H9 (cell line): ENCODE data around the gene CCDC85A. TPM values are rescaled to one million over a fixed set of nuclear protein-coding genes. Genes with fewer than 3 reads are reported as not detected.

Experiments used
- DNase-seq: peaks from one replicate; pipeline ENCODE4 v3.0.0-alpha.2; 2017
- H2AFZ ChIP-seq: one replicate; pipeline ENCODE4 v1.6.1; 2013; ENCODE audit warnings: mild to moderate bottlenecking, low read length, control low read depth, moderate library complexity
- H2AK5ac ChIP-seq: 2 replicates; pipeline ENCODE4 v1.6.1; 2013; ENCODE audit warnings: low read length, control low read depth, mixed read lengths; ENCODE audit not compliant: insufficient read length
- H2BK120ac ChIP-seq: one replicate; pipeline ENCODE4 v1.6.1; 2013; ENCODE audit warnings: low read depth, mild to moderate bottlenecking, low read length, control low read depth, inconsistent platforms; ENCODE audit not compliant: poor library complexity, severe bottlenecking
- H2BK12ac ChIP-seq: 2 replicates; pipeline ENCODE4 v1.6.1; 2013; ENCODE audit warnings: low read length, control low read depth, mixed read lengths, low read depth; ENCODE audit not compliant: insufficient read length
- H2BK15ac ChIP-seq: 2 replicates; pipeline ENCODE4 v1.6.1; 2013; ENCODE audit warnings: low read depth, low read length, control low read depth
- H2BK20ac ChIP-seq: one replicate; pipeline ENCODE4 v1.6.1; 2013; ENCODE audit warnings: low read depth, mild to moderate bottlenecking, low read length, control low read depth, inconsistent platforms; ENCODE audit not compliant: poor library complexity, severe bottlenecking
- H2BK5ac ChIP-seq: 2 replicates; pipeline ENCODE4 v1.6.1; 2013; ENCODE audit warnings: low read length, control low read depth, mixed read lengths; ENCODE audit not compliant: insufficient read length
- H3K14ac ChIP-seq: 2 replicates; pipeline ENCODE4 v1.6.1; 2013; ENCODE audit warnings: low read length, control low read depth; ENCODE audit not compliant: insufficient read depth
- H3K18ac ChIP-seq: 2 replicates; pipeline ENCODE4 v1.6.1; 2013; ENCODE audit warnings: low read depth, mild to moderate bottlenecking, mixed read lengths, low read length, control low read depth; ENCODE audit not compliant: insufficient read length
- H3K23ac ChIP-seq: 2 replicates; pipeline ENCODE4 v1.6.1; 2013; ENCODE audit warnings: low read length, control low read depth, mixed read lengths, low read depth; ENCODE audit not compliant: insufficient read length
- H3K23me2 ChIP-seq: 2 replicates; pipeline ENCODE4 v1.6.1; 2013; ENCODE audit warnings: low read depth, mild to moderate bottlenecking, mixed read lengths, low read length, control low read depth; ENCODE audit not compliant: insufficient read length, poor library complexity, severe bottlenecking
- H3K27ac ChIP-seq: 2 replicates; pipeline ENCODE4 v1.5.1; 2013; ENCODE audit warnings: low read length, control low read depth, mixed read lengths, low read depth; ENCODE audit not compliant: insufficient read length
- H3K27me3 ChIP-seq: 2 replicates; pipeline ENCODE4 v1.6.1; 2013; ENCODE audit warnings: low read length, control low read depth, inconsistent platforms; ENCODE audit not compliant: insufficient read depth
- H3K4ac ChIP-seq: 2 replicates; pipeline ENCODE4 v1.6.1; 2013; ENCODE audit warnings: low read depth, mild to moderate bottlenecking, control low read depth, inconsistent platforms, low read length, moderate library complexity
- H3K4me1 ChIP-seq: 2 replicates; pipeline ENCODE4 v1.6.1; 2013; ENCODE audit warnings: low read length, control low read depth, inconsistent platforms; ENCODE audit not compliant: insufficient read depth
- H3K4me2 ChIP-seq: 2 replicates; pipeline ENCODE4 v1.6.1; 2013; ENCODE audit warnings: low read length, control low read depth, mixed read lengths; ENCODE audit not compliant: insufficient read length, insufficient read depth
- H3K56ac ChIP-seq: 2 replicates; pipeline ENCODE4 v1.6.1; 2013; ENCODE audit warnings: low read depth, mild to moderate bottlenecking, mixed read lengths, low read length, control low read depth; ENCODE audit not compliant: insufficient read length
- H3K79me1 ChIP-seq: 2 replicates; pipeline ENCODE4 v1.6.1; 2013; ENCODE audit warnings: low read depth, mild to moderate bottlenecking, moderate library complexity, low read length, control low read depth, inconsistent platforms; ENCODE audit not compliant: insufficient read depth, poor library complexity, severe bottlenecking
- H3K79me2 ChIP-seq: 2 replicates; pipeline ENCODE4 v1.6.1; 2013; ENCODE audit warnings: low read length, control low read depth, inconsistent platforms; ENCODE audit not compliant: insufficient read depth
- H3K9ac ChIP-seq: 2 replicates; pipeline ENCODE4 v1.6.1; 2013; ENCODE audit warnings: low read length, control low read depth, mixed read lengths; ENCODE audit not compliant: insufficient read length; ENCODE audit errors: extremely low read depth
- H3K9me3 ChIP-seq: one replicate; pipeline ENCODE4 v1.6.1; 2013; ENCODE audit warnings: low read depth, low read length, inconsistent platforms; ENCODE audit not compliant: control insufficient read depth
- H3T11ph ChIP-seq: one replicate; pipeline ENCODE4 v1.6.1; 2013; ENCODE audit warnings: mild to moderate bottlenecking, low read length, control low read depth, inconsistent platforms
- H4K20me1 ChIP-seq: one replicate; pipeline ENCODE4 v1.6.1; 2013; ENCODE audit not compliant: control insufficient read depth, insufficient read length, insufficient read depth
- H4K5ac ChIP-seq: 2 replicates; pipeline ENCODE4 v1.6.1; 2013; ENCODE audit warnings: low read depth, mild to moderate bottlenecking, mixed read lengths, low read length, control low read depth; ENCODE audit not compliant: insufficient read length
- H4K8ac ChIP-seq: replicated peaks from 2 replicates; pipeline ENCODE4 v1.6.1; 2013; ENCODE audit warnings: low read length, control low read depth, mixed read lengths, low read depth; ENCODE audit not compliant: insufficient read length
- H4K91ac ChIP-seq: 2 replicates; pipeline ENCODE4 v1.6.1; 2013; ENCODE audit warnings: low read depth, mild to moderate bottlenecking, moderate library complexity, mixed read lengths, low read length, control low read depth; ENCODE audit not compliant: insufficient read length
- H3K27ac Mint-ChIP-seq, 3 experiments: 2 replicates in 2 of 3; 3 replicates in 1 of 3; pipeline ENCODE4 v1.8.0; 2020 to 2021; ENCODE audit warnings: mixed read lengths in 3 of 3, mild to moderate bottlenecking in 1 of 3, moderate library complexity in 1 of 3
- H3K27me3 Mint-ChIP-seq: 2 replicates; pipeline ENCODE4 v1.8.0; 2021; ENCODE audit warnings: low read depth, mild to moderate bottlenecking, moderate library complexity, mixed read lengths
- H3K36me3 Mint-ChIP-seq, 3 experiments: 2 replicates in 2 of 3; 3 replicates in 1 of 3; pipeline ENCODE4 v1.8.0; 2020 to 2021; ENCODE audit warnings: low read depth in 3 of 3, mixed read lengths in 3 of 3; ENCODE audit not compliant: insufficient read depth in 1 of 3
- H3K4me1 Mint-ChIP-seq, 2 experiments: 2 replicates each; pipeline ENCODE4 v1.8.0; 2020; ENCODE audit warnings: mixed read lengths in 2 of 2
- H3K4me3 Mint-ChIP-seq, 2 experiments: 2 replicates in 1 of 2; 3 replicates in 1 of 2; pipeline ENCODE4 v1.8.0; 2020 to 2021; ENCODE audit warnings: mild to moderate bottlenecking in 2 of 2, mixed read lengths in 2 of 2, moderate library complexity in 1 of 2
- H3K9me3 Mint-ChIP-seq, 2 experiments: 2 replicates in 1 of 2; 3 replicates in 1 of 2; pipeline ENCODE4 v1.8.0; 2020; ENCODE audit warnings: mild to moderate bottlenecking in 2 of 2, mixed read lengths in 2 of 2, moderate library complexity in 1 of 2
- CTCF ChIP-seq: fragments of 200-600 bp; sonication (generic); conservative IDR thresholded peaks from 3 replicates; pipeline ENCODE4 v1.8.0; 2021; ENCODE audit warnings: antibody characterized with exemption, mild to moderate bottlenecking
- WGBS: extraction: QIAGEN DNeasy Blood & Tissue Kit; methylation state at CpG from one replicate; pipeline ENCODE4 v1.1.7; 2013; ENCODE audit warnings: missing lambda C conversion rate, low lambda C conversion rate, mixed read lengths; ENCODE audit not compliant: insufficient read length; ENCODE audit errors: extremely low coverage; 5-methylcytosine and 5-hydroxymethylcytosine counted together
- total RNA-seq: library from RNA; stranded (reverse); gene quantifications from 2 replicates; pipeline ENCODE4 v1.2.1, GENCODE V29; 2021

CCDC85A gene
- total RNA-seq, 1 experiment from 2014 or later = 0.17 TPM

- Mint-ChIP-seq H3K9me3 (peaks cover 0 to 4% of the 10 kb centered on the region in 2 experiments; a peak in 2 of 5 replicates), H3K36me3 (no peaks in the 10 kb centered on the region), H3K27me3 (0 out of 2 replicates have a peak, but pooled peaks cover 2% of the 10 kb centered on the region), H3K27ac (no peak overlapping the region), H3K4me3 (no peak overlapping the region), H3K4me1 (peaks cover 0 to 4% of the 10 kb centered on the region in 2 experiments; a peak in 2 of 4 replicates)
- no peaks in the 10 kb centered on the region for H3K27me3 ChIP-seq
- no peaks in the 10 kb centered on the region; the same call in 1 of the 2 replicates for H3K4me1 ChIP-seq
- no peaks in the 10 kb centered on the region for H3K23me2 ChIP-seq
- H2AK5ac ChIP-seq = no peak overlapping the region
- no peak for DNase-seq
- H3T11ph ChIP-seq = no peak overlapping the region
- no peak overlapping the region for H4K91ac ChIP-seq
- no peak overlapping the region for H3K4ac ChIP-seq
- no peak overlapping the region for H4K5ac ChIP-seq
- H2BK5ac ChIP-seq = no peak overlapping the region
- no peaks in the 10 kb centered on the region for H3K79me2 ChIP-seq
- H3K18ac ChIP-seq = no peak overlapping the region
- TF ChIP-seq CTCF = no peak
- H3K56ac ChIP-seq = no peak overlapping the region
- no peak overlapping the region for H3K27ac ChIP-seq
- H2BK15ac ChIP-seq = no peak overlapping the region
- no peaks in the 10 kb centered on the region for H3K9me3 ChIP-seq
- no peak overlapping the region for H3K4me2 ChIP-seq
- no peak overlapping the region for H2BK20ac ChIP-seq
- no CpG with 5 or more reads among the region's 1 CpG for WGBS
- no peak overlapping the region for H2BK120ac ChIP-seq
- H2AFZ ChIP-seq = no peak overlapping the region
- no peak overlapping the region for H3K23ac ChIP-seq
- no peak overlapping the region for H3K9ac ChIP-seq
- no peaks in the 10 kb centered on the region for H3K79me1 ChIP-seq
- no peaks in the 10 kb centered on the region for H4K20me1 ChIP-seq
- no peak overlapping the region for H2BK12ac ChIP-seq
- no peak overlapping the region for H3K14ac ChIP-seq
- H4K8ac ChIP-seq = no peak overlapping the region
These were observed 142.6 kb downstream of the CCDC85A start for GRCh38 chr2:56326346-56326741.
